ENCODE measurements around the gene TECPR2.

TECPR2 gene

GRCh38 chr14:102333390-102333789, 29.4 kb upstream of the TECPR2 start:
- Histone ChIP-seq H3K4me3 (ENCODE audit: low read depth in 1 of 2, low read length in 1 of 2) (no peak overlapping the region), H3K9me3 (no peaks in the 10 kb centered on the region), H3K4me1 (ENCODE audit: control insufficient read depth in 1 of 2, insufficient read depth in 1 of 2, low read depth in 1 of 2, low read length in 1 of 2) (peaks cover 17 to 20% of the 10 kb centered on the region in 2 experiments), H3K27ac (peak overlapping the region; percentile 73), H3K27me3 (no peaks in the 10 kb centered on the region), H3K36me3 (peaks cover 32% of the 10 kb centered on the region)
- TF ChIP-seq, protein P1, sequence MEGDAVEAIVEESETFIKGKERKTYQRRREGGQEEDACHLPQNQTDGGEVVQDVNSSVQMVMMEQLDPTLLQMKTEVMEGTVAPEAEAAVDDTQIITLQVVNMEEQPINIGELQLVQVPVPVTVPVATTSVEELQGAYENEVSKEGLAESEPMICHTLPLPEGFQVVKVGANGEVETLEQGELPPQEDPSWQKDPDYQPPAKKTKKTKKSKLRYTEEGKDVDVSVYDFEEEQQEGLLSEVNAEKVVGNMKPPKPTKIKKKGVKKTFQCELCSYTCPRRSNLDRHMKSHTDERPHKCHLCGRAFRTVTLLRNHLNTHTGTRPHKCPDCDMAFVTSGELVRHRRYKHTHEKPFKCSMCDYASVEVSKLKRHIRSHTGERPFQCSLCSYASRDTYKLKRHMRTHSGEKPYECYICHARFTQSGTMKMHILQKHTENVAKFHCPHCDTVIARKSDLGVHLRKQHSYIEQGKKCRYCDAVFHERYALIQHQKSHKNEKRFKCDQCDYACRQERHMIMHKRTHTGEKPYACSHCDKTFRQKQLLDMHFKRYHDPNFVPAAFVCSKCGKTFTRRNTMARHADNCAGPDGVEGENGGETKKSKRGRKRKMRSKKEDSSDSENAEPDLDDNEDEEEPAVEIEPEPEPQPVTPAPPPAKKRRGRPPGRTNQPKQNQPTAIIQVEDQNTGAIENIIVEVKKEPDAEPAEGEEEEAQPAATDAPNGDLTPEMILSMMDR (IDR thresholded peaks at IDR 0.05), result no peak

DNA sequence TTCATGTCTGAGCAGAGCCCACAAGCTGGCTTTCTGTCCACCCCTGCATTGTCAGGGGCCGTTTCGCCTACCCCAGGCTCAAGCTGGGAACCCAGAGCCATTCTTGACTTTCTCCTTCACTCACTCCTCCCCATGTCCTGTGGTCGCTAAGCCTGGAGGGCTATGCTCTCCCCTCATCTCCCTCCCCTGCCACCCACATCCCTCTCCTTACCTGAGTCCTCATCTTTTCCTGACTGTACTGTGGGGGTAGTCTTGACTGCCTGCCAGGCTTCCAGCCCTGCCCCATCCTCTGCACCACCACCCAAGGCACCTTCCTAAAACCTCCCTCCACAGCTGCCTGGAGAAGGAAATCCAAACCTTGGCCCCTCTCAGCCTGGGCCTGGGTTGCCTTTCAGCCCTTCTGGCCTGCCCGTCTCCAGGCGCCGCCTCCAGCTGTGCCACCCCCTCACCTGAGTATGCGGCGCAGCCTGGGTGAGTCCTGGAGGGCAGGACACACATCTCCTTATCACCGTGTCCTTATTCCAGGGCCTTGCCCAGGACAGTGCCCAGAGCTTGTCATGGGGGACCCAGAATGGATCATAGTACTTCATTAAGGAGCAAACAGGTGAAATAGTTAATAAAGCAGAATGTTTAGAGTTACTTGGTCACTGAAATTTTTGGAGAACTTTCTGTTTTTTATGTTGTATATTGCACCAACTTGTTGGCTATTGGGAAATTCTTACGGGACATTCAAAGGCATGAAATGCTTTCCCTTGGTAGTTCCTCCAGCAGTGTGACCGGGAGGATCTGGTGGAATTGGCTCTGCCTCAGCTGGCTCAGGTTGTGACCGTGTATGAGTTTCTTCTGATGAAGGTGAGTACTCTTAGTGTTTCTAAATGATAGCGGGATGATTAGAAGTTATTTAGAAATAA, 28.7 kb upstream of the TECPR2 start:
- H3K4me1 ChIP-seq (ENCODE audit: control insufficient read depth in 1 of 2, insufficient read depth in 1 of 2, low read depth in 1 of 2, low read length in 1 of 2), result peaks cover 17 to 20% of the 10 kb centered on the region in 2 experiments
- no peak overlapping the region for H3K4me3 ChIP-seq (ENCODE audit: low read depth in 1 of 2, low read length in 1 of 2)
- no peaks in the 10 kb centered on the region for H3K27me3 ChIP-seq
- TF ChIP-seq, protein P1 (IDR thresholded peaks at IDR 0.05), result no peak
- peak overlapping the region; percentile 73 for H3K27ac ChIP-seq
- H3K9me3 ChIP-seq, result no peaks in the 10 kb centered on the region
- H3K36me3 ChIP-seq, result peaks cover 39% of the 10 kb centered on the region

GRCh38 chr14:102335163-102335562, 27.6 kb upstream of the TECPR2 start:
- no peaks in the 10 kb centered on the region for H3K27me3 ChIP-seq
- H3K9me3 ChIP-seq, result no peaks in the 10 kb centered on the region
- no peak overlapping the region for H3K27ac ChIP-seq
- TF ChIP-seq, protein P1 (IDR thresholded peaks at IDR 0.05), result no peak
- peaks cover 17 to 20% of the 10 kb centered on the region in 2 experiments for H3K4me1 ChIP-seq (ENCODE audit: control insufficient read depth in 1 of 2, insufficient read depth in 1 of 2, low read depth in 1 of 2, low read length in 1 of 2)
- peaks cover 45% of the 10 kb centered on the region for H3K36me3 ChIP-seq
- H3K4me3 ChIP-seq (ENCODE audit: low read depth in 1 of 2, low read length in 1 of 2), result no peak overlapping the region

GRCh38 chr14:102338724-102339123, 24.0 kb upstream of the TECPR2 start:
- Histone ChIP-seq H3K27ac (no peak overlapping the region), H3K4me1 (ENCODE audit: control insufficient read depth in 1 of 2, insufficient read depth in 1 of 2, low read depth in 1 of 2, low read length in 1 of 2) (peaks cover 7 to 10% of the 10 kb centered on the region in 2 experiments), H3K27me3 (no peaks in the 10 kb centered on the region), H3K36me3 (peaks cover 68% of the 10 kb centered on the region), H3K4me3 (ENCODE audit: low read depth in 1 of 2, low read length in 1 of 2) (no peak overlapping the region), H3K9me3 (no peaks in the 10 kb centered on the region)
- TF ChIP-seq, protein P1 (IDR thresholded peaks at IDR 0.05), result no peak

- Histone ChIP-seq H3K36me3 (peaks cover 89% of the 10 kb centered on the region), H3K4me3 (ENCODE audit: low read depth in 1 of 2, low read length in 1 of 2) (no peak overlapping the region), H3K27ac (no peak overlapping the region), H3K9me3 (no peaks in the 10 kb centered on the region), H3K27me3 (no peaks in the 10 kb centered on the region), H3K4me1 (ENCODE audit: control insufficient read depth in 1 of 2, insufficient read depth in 1 of 2, low read depth in 1 of 2, low read length in 1 of 2) (no peaks in the 10 kb centered on the region)
- TF ChIP-seq, protein P1 (IDR thresholded peaks at IDR 0.05), result no peak
These were observed 21.2 kb upstream of the TECPR2 start for GRCh38 chr14:102341566-102341965.

All from neutrophil (primary cell).